ENCODE results near the gene NPAS3. TPM values are rescaled to one million over a fixed set of nuclear protein-coding genes. Genes with fewer than 3 reads are reported as not detected.

The NPAS3 gene
- polyA plus RNA-seq, 2 of the 4 experiments (the other 2 are of a cell fraction), result not detected

DNA sequence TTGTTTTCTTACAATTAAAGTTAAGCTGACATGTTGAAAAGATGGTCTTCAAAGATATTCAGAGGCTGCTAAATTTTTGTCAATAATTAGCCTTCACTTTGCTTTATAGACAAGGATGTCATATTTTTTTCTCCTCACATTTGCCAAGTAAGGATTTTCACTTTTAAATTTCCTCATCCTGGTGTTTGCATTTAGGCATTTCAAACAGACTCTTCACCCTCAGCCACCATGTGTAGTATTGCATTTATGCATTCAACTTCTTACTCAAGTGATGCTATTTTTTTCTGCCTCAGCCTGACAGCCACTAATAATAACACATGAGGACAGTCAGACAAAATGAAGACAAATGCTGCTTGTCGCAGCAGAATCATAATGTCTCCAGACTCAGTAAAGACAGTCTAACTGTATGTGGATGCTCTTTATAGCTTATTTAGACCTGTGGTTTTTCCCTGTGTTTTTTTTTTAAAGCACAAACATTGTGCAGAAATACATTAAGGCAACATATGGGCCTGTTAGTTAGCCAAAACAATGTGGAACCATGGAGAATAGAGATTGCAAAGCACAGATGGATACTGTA, 481.5 kb downstream of the NPAS3 start:
- 83% methylated on average over 1 of the region's 1 CpG for WGBS (ENCODE audit: missing lambda C conversion rate)
- ChIA-PET POLR2A (no interaction called here), CTCF (no interaction called here)
- H3K4me2 ChIP-seq, result no peak overlapping the region
- TF ChIP-seq, protein P1, sequence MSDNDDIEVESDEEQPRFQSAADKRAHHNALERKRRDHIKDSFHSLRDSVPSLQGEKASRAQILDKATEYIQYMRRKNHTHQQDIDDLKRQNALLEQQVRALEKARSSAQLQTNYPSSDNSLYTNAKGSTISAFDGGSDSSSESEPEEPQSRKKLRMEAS (IDR thresholded peaks at IDR 0.05), result no peak
- TF ChIP-seq FOSB (CRISPR knock-in tag; IDR thresholded peaks at IDR 0.05), result no peak
- TF ChIP-seq, protein P2, sequence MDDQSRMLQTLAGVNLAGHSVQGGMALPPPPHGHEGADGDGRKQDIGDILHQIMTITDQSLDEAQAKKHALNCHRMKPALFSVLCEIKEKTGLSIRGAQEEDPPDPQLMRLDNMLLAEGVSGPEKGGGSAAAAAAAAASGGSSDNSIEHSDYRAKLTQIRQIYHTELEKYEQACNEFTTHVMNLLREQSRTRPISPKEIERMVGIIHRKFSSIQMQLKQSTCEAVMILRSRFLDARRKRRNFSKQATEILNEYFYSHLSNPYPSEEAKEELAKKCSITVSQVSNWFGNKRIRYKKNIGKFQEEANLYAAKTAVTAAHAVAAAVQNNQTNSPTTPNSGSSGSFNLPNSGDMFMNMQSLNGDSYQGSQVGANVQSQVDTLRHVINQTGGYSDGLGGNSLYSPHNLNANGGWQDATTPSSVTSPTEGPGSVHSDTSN (IDR thresholded peaks at IDR 0.05), result no peak
- no peak for TF ChIP-seq ESRRA (IDR thresholded peaks at IDR 0.05; ENCODE audit: borderline replicate concordance, low read length)
- TF ChIP-seq HEYL (CRISPR knock-in tag; IDR thresholded peaks at IDR 0.05), result no peak
- TF ChIP-seq, protein P3, sequence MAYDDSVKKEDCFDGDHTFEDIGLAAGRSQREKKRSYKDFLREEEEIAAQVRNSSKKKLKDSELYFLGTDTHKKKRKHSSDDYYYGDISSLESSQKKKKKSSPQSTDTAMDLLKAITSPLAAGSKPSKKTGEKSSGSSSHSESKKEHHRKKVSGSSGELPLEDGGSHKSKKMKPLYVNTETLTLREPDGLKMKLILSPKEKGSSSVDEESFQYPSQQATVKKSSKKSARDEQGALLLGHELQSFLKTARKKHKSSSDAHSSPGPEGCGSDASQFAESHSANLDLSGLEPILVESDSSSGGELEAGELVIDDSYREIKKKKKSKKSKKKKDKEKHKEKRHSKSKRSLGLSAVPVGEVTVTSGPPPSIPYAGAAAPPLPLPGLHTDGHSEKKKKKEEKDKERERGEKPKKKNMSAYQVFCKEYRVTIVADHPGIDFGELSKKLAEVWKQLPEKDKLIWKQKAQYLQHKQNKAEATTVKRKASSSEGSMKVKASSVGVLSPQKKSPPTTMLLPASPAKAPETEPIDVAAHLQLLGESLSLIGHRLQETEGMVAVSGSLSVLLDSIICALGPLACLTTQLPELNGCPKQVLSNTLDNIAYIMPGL (CRISPR knock-in tag; IDR thresholded peaks at IDR 0.05; ENCODE audit: borderline replicate concordance), result no peak
- no peak for TF ChIP-seq ZSCAN20 (CRISPR knock-in tag; IDR thresholded peaks at IDR 0.05)
- TF ChIP-seq NFE2L2 (conservative IDR thresholded peaks at IDR 0.05; ENCODE audit: low read length), result no peak
- TF ChIP-seq BHLHE40 (IDR thresholded peaks at IDR 0.05; ENCODE audit: low read depth, low read length), result no peak
- TF ChIP-seq HOXA7 (CRISPR knock-in tag; IDR thresholded peaks at IDR 0.05), result no peak
- TF ChIP-seq, protein P4, sequence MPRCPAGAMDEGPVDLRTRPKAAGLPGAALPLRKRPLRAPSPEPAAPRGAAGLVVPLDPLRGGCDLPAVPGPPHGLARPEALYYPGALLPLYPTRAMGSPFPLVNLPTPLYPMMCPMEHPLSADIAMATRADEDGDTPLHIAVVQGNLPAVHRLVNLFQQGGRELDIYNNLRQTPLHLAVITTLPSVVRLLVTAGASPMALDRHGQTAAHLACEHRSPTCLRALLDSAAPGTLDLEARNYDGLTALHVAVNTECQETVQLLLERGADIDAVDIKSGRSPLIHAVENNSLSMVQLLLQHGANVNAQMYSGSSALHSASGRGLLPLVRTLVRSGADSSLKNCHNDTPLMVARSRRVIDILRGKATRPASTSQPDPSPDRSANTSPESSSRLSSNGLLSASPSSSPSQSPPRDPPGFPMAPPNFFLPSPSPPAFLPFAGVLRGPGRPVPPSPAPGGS (IDR thresholded peaks at IDR 0.05), result no peak
- TF ChIP-seq, protein P5, sequence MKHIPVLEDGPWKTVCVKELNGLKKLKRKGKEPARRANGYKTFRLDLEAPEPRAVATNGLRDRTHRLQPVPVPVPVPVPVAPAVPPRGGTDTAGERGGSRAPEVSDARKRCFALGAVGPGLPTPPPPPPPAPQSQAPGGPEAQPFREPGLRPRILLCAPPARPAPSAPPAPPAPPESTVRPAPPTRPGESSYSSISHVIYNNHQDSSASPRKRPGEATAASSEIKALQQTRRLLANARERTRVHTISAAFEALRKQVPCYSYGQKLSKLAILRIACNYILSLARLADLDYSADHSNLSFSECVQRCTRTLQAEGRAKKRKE (CRISPR knock-in tag; IDR thresholded peaks at IDR 0.05; ENCODE audit: low read depth), result no peak
- TF ChIP-seq, protein P6, sequence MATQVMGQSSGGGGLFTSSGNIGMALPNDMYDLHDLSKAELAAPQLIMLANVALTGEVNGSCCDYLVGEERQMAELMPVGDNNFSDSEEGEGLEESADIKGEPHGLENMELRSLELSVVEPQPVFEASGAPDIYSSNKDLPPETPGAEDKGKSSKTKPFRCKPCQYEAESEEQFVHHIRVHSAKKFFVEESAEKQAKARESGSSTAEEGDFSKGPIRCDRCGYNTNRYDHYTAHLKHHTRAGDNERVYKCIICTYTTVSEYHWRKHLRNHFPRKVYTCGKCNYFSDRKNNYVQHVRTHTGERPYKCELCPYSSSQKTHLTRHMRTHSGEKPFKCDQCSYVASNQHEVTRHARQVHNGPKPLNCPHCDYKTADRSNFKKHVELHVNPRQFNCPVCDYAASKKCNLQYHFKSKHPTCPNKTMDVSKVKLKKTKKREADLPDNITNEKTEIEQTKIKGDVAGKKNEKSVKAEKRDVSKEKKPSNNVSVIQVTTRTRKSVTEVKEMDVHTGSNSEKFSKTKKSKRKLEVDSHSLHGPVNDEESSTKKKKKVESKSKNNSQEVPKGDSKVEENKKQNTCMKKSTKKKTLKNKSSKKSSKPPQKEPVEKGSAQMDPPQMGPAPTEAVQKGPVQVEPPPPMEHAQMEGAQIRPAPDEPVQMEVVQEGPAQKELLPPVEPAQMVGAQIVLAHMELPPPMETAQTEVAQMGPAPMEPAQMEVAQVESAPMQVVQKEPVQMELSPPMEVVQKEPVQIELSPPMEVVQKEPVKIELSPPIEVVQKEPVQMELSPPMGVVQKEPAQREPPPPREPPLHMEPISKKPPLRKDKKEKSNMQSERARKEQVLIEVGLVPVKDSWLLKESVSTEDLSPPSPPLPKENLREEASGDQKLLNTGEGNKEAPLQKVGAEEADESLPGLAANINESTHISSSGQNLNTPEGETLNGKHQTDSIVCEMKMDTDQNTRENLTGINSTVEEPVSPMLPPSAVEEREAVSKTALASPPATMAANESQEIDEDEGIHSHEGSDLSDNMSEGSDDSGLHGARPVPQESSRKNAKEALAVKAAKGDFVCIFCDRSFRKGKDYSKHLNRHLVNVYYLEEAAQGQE (IDR thresholded peaks at IDR 0.05), result no peak
- TF ChIP-seq RFX5 (IDR thresholded peaks at IDR 0.05), result no peak
- no peak for TF ChIP-seq EHF (CRISPR knock-in tag; IDR thresholded peaks at IDR 0.05)
- TF ChIP-seq, protein P7, sequence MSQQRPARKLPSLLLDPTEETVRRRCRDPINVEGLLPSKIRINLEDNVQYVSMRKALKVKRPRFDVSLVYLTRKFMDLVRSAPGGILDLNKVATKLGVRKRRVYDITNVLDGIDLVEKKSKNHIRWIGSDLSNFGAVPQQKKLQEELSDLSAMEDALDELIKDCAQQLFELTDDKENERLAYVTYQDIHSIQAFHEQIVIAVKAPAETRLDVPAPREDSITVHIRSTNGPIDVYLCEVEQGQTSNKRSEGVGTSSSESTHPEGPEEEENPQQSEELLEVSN (IDR thresholded peaks at IDR 0.05; ENCODE audit: borderline replicate concordance, low read depth), result no peak
- TF ChIP-seq ZFP36 (IDR thresholded peaks at IDR 0.05; ENCODE audit: borderline replicate concordance, partially characterized antibody), result no peak
- no peak for TF ChIP-seq SMC3 (IDR thresholded peaks at IDR 0.05)
- no peak for TF ChIP-seq CHD2 (IDR thresholded peaks at IDR 0.05; ENCODE audit: low read length, partially characterized antibody)
- TF ChIP-seq JUNB (IDR thresholded peaks at IDR 0.05), result no peak
- no peaks in the 10 kb centered on the region for H3K9me3 ChIP-seq
- no peak overlapping the region for H3K27ac ChIP-seq
- ATAC-seq, result no peak
- DNase-seq (ENCODE audit: low read depth in 1 of 2, low spot score in 1 of 2), result no peak
- no peak for FAIRE-seq
- H3K4me1 ChIP-seq, result no peaks in the 10 kb centered on the region
- no peak overlapping the region for H3K4me3 ChIP-seq

Measured in A549 (cell line).